Measurements from ENCODE around the gene CLDN15. TPM values are rescaled to one million over a fixed set of nuclear protein-coding genes. Genes with fewer than 3 reads are reported as not detected.
"Not testable (repeated sequence)": the region's sequence is repeated elsewhere in the genome, so short reads cannot be mapped to it uniquely, and the experiment has no call there.

The CLDN15 gene
- total and polyA plus RNA-seq, 5 experiments from 2014 or later, result 0.21 to 52.7 (median 3.2) TPM

DNA sequence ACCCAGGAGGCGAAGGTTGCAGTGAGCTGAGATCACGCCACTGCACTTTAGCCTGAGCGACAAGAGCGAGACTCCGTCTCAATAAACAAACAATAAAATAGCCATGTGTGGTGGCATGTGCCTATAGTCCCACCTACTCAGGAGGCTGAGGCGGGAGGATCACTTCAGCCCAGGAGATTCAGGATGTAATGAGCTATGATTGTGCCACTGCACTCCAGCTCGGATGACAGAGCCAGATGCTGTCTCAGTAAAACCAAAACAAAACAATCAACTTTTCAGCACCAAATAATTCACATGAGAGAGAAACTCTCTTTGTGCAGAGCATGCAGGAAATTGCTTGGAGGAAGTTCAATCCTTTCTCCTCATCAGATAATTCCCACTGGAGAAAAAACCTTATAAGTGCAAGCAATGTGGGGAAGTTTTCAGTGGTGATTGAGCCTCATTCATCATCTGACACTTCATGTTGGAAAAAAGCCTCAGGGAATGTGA, 20.7 kb upstream of the CLDN15 start:
- no peak overlapping the region for H3K4me3 Mint-ChIP-seq
- DNase-seq (no peak), ATAC-seq (no peak)
- no peaks in the 10 kb centered on the region for H3K36me3 Mint-ChIP-seq
- no peaks in the 10 kb centered on the region for H3K9me3 Mint-ChIP-seq
- no peak overlapping the region for H3K27ac Mint-ChIP-seq
- peaks cover 0 to 11% (median 0%) of the 10 kb centered on the region in 5 donors for H3K27me3 Mint-ChIP-seq
- POLR2A ChIA-PET, result no interaction called here
- H3K4me1 Mint-ChIP-seq, result no peaks in the 10 kb centered on the region

DNA sequence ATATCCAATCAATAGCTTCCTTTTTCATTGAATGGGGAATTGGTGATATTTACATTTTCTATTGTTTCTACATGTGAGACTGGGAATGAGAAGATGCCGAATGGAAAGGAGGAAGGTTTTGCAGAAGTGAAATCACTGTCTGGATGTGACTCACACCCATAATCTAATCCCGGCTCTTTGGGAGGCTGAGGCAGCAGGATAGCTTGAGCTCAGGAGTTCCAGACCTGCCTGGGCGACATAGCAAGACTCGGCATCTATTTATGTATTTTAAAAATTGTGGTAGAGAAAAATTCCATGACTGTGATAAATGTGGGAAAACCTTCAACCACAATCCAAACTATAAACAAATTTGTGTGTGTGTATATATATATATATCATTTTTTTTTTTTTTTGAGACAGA, 18.2 kb upstream of the CLDN15 start:
- no peak overlapping the region for H3K4me3 Mint-ChIP-seq
- DNase-seq (no peak), ATAC-seq (no peak)
- H3K9me3 Mint-ChIP-seq, result no peaks in the 10 kb centered on the region
- peaks cover 0 to 7% (median 0%) of the 10 kb centered on the region in 5 donors for H3K27me3 Mint-ChIP-seq
- H3K27ac Mint-ChIP-seq, result no peak overlapping the region
- peaks cover 0 to 5% (median 0%) of the 10 kb centered on the region in 3 donors for H3K36me3 Mint-ChIP-seq
- POLR2A ChIA-PET, result interaction anchor here (2.0 kb wide), 1 partner anchor 12 kb away, joined by 10 read pairs; the partner anchor contains the start of gene FIS1
- H3K4me1 Mint-ChIP-seq, result peaks cover 5 to 17% (median 15%) of the 10 kb centered on the region in 4 donors

DNA sequence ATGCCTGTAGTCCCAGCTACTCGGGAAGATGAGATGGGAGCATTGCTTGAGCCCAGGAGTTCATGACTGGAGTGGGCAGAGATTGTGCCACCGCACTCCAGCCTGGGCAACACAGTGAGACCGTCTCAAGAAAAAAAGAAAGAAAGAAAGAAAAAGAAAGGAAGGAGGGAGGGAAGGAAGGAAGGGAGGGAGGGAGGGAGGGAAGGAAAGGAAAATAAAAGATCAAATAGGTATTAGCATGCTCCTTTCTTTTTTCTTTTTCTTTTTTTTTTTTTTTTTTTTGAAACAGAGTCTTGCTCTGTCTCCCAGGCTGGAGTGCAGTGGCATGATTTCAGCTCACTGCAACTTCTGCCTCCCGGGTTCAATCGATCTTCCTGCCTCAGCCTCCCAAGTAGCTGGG, 15.6 kb upstream of the CLDN15 start:
- ATAC-seq, DNase-seq, H3K9me3 Mint-ChIP-seq, H3K27me3 Mint-ChIP-seq: not testable (repeated sequence)
- Mint-ChIP-seq H3K27ac (peak overlapping the region in 4 of 10 donors; percentile 98 to 99 (median 98)), H3K36me3 (peaks cover 0 to 17% (median 0%) of the 10 kb centered on the region in 3 donors), H3K4me1 (peaks cover 10 to 33% (median 28%) of the 10 kb centered on the region in 4 donors), H3K4me3 (peak overlapping the region in 8 of 10 donors; percentile 56 to 100 (median 99))
- POLR2A ChIA-PET, result interaction anchor here (1.1 to 4.1 kb wide), 3 partner anchors 10 to 43 kb away, joined by 7 to 24 read pairs (median 22); partner anchors contain the start of genes PLOD3 and ZNHIT1

DNA sequence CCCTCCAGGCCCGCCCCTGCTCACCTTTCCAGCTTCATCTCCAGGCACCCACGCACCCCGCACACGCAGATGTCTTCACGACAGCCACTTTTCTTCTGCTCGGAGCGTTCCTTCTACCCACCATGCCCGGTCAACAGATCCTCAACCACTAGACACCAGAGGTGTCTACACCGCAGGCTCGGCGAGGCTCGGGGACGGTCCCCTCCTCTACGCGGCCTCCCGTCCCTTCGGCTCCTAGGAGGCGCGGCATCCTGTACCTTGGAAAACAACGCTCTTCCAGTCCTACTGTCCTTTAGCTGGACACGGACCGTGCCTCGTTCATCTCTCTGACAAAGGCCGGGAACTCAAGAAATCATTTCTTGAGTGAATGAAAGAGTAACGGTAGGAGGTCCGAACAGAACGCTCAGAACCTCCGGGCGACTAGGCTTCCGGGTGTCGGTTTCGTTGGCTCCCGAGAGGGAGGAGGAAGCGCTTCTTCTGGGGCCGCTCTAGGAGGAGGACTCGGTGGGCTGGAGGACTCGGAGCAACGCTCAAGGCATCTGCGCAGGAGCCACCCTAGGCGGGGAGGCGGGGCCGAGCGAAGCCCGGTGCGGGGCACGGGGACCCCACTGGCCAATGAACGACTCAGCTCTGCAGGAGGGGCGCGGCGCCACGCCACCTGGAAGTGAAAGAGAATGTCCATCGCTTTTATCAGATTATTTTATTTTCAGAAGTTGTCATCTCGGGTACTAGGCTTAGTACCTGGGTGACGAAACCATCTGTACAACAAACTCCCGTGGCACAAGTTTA, 14.5 kb upstream of the CLDN15 start:
- ATAC-seq (peak; percentile 98), DNase-seq (peak; percentile 96 to 99 (median 98))
- Mint-ChIP-seq H3K4me1 (peaks cover 14 to 41% (median 33%) of the 10 kb centered on the region in 4 donors), H3K27me3 (peaks cover 0 to 4% (median 0%) of the 10 kb centered on the region in 5 donors), H3K36me3 (peaks cover 0 to 23% (median 0%) of the 10 kb centered on the region in 3 donors), H3K9me3 (no peaks in the 10 kb centered on the region), H3K27ac (peak overlapping the region; percentile 97 to 99 (median 98)), H3K4me3 (peak overlapping the region; percentile 97 to 100 (median 99))
- POLR2A ChIA-PET, result interaction anchor here (0.6 to 4.1 kb wide), 13 partner anchors 9 to 1693 kb away, joined by 3 to 24 read pairs (median 4); partner anchors contain the start of genes LAMTOR4, PLOD3 and ZNHIT1

- peak overlapping the region in 6 of 10 donors; percentile 6 to 57 (median 35) for H3K27ac Mint-ChIP-seq
- peaks cover 16 to 54% (median 41%) of the 10 kb centered on the region in 4 donors for H3K4me1 Mint-ChIP-seq
- H3K27me3 Mint-ChIP-seq, result no peaks in the 10 kb centered on the region
- peak overlapping the region; percentile 56 to 100 (median 99) for H3K4me3 Mint-ChIP-seq
- POLR2A ChIA-PET, result no interaction called here
- peaks cover 0 to 23% (median 0%) of the 10 kb centered on the region in 3 donors for H3K36me3 Mint-ChIP-seq
- ATAC-seq (no peak), DNase-seq (no peak)
- no peaks in the 10 kb centered on the region for H3K9me3 Mint-ChIP-seq
These were observed 12.7 kb upstream of the CLDN15 start for GRCh38 chr7:101250324-101250723.

DNA sequence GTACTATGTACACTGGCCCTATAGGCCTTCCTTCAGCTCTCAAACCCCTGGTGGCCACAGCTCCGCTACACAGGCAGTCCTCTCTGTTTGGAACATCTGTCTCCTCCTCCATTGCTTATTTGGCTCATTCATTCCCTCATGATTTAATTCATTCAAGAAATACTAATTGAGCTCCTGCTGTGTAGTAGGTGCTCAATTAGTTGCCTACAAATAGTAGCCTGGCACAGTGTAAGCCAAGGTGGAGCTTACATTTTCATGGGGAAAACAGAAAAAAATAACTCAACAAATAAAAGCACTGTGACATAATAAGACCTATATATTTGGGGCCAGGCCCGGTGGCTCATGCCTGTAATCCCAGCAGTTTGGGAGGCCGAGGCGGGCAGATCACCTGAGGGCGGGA, 10.7 kb upstream of the CLDN15 start:
- H3K4me3 Mint-ChIP-seq, result peak overlapping the region in 2 of 10 donors; percentile 6 to 55
- peak overlapping the region in 1 of 10 donors; percentile 22 for H3K27ac Mint-ChIP-seq
- peaks cover 18 to 67% (median 60%) of the 10 kb centered on the region in 4 donors for H3K4me1 Mint-ChIP-seq
- no peak for DNase-seq
- ATAC-seq, result no peak
- H3K27me3 Mint-ChIP-seq, result no peaks in the 10 kb centered on the region
- POLR2A ChIA-PET, result interaction anchor here (0.7 to 1.3 kb wide), 2 partner anchors 30 to 1146 kb away, joined by 3 read pairs; partner anchors contain the start of gene ZNHIT1
- H3K36me3 Mint-ChIP-seq, result peaks cover 0 to 23% (median 0%) of the 10 kb centered on the region in 3 donors
- H3K9me3 Mint-ChIP-seq, result no peaks in the 10 kb centered on the region

DNA sequence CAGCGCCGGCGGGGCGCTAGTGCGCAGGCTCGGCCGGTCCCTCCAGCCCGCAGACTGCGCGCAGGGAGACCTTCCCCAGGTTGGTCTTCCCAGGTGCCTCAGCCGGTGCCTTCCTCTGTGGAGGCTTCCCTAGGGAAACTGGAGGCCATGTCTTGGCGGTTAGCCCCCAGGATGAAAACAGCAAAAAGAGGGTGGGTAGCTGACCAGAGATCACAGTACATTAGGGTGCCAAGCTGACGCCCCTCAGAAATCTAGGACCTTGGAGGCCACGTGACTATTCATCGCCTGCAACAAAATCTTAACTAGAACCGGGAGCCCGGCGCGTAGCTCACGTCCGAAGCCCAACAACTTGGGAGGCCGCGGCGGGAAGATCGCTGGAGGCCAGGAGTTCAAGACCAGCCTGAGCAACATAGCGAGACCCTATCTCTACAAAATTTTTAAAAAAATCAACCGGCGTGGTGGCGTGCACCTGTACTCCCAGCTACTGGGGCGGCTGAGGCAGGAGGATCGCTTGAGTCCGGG, 7.6 kb upstream of the CLDN15 start:
- Mint-ChIP-seq H3K4me3 (peak overlapping the region; percentile 92 to 100 (median 97)), H3K4me1 (peaks cover 14 to 60% (median 50%) of the 10 kb centered on the region in 4 donors), H3K27ac (peak overlapping the region; percentile 89 to 99 (median 97)), H3K9me3 (no peaks in the 10 kb centered on the region), H3K27me3 (no peaks in the 10 kb centered on the region), H3K36me3 (peaks cover 0 to 26% (median 2%) of the 10 kb centered on the region in 3 donors)
- DNase-seq (no peak), ATAC-seq (no peak)
- POLR2A ChIA-PET, result interaction anchor here (0.5 to 4.2 kb wide), 9 partner anchors 10 to 886 kb away, joined by 3 to 59 read pairs (median 5); partner anchors contain the start of genes PLOD3, UFSP1 and ZNHIT1

- peak within 1 kb of the TSS; percentile 89 to 99 (median 97) for H3K27ac Mint-ChIP-seq
- ATAC-seq (peak; percentile 95), DNase-seq (peak; percentile 84 to 98 (median 91))
- H3K4me3 Mint-ChIP-seq, result peak within 1 kb of the TSS; percentile 92 to 100 (median 97)
- H3K36me3 Mint-ChIP-seq, result peaks cover 0 to 27% (median 4%) of the 10 kb centered on the region in 3 donors
- no peaks in the 10 kb centered on the region for H3K27me3 Mint-ChIP-seq
- POLR2A ChIA-PET, result interaction anchor here (0.6 to 4.2 kb wide), 16 partner anchors 8 to 1151 kb away, joined by 3 to 59 read pairs (median 5); partner anchors contain the start of genes PLOD3, SRRT, UFSP1 and ZNHIT1
- H3K4me1 Mint-ChIP-seq, result peaks cover 11 to 58% (median 46%) of the 10 kb centered on the region in 4 donors
- H3K9me3 Mint-ChIP-seq, result no peaks in the 10 kb centered on the region
These were observed 7.0 kb upstream of the CLDN15 start, which contains the start of gene FIS1 for GRCh38 chr7:101244375-101245146. Gene FIS1, minus strand, starts transcription at chr7:101245081. Its CDS starts 77 bp downstream, at chr7:101245004.

- POLR2A ChIA-PET, result interaction anchor here (0.5 to 4.2 kb wide), 15 partner anchors 9 to 1152 kb away, joined by 3 to 59 read pairs (median 5); partner anchors contain the start of genes PLOD3, SRRT, UFSP1 and ZNHIT1
- Mint-ChIP-seq H3K9me3 (no peaks in the 10 kb centered on the region), H3K4me1 (peaks cover 11 to 55% (median 45%) of the 10 kb centered on the region in 4 donors), H3K27me3 (no peaks in the 10 kb centered on the region), H3K4me3 (peak overlapping the region; percentile 92 to 100 (median 97)), H3K27ac (peak overlapping the region; percentile 89 to 99 (median 97)), H3K36me3 (peaks cover 0 to 28% (median 4%) of the 10 kb centered on the region in 3 donors)
- DNase-seq, result peak in 1 of 10 donors; percentile 17
- no peak for ATAC-seq
These were observed 6.2 kb upstream of the CLDN15 start for GRCh38 chr7:101243646-101244374.

- no peak for ATAC-seq
- Mint-ChIP-seq H3K27ac (no peak overlapping the region), H3K4me3 (no peak overlapping the region), H3K27me3 (no peaks in the 10 kb centered on the region), H3K36me3 (peaks cover 0 to 23% (median 4%) of the 10 kb centered on the region in 3 donors), H3K9me3 (no peaks in the 10 kb centered on the region), H3K4me1 (peaks cover 5 to 46% (median 36%) of the 10 kb centered on the region in 4 donors)
- POLR2A ChIA-PET, result interaction anchor here (0.6 to 3.4 kb wide), 7 partner anchors 10 to 764 kb away, joined by 3 to 24 read pairs (median 3); no protein-coding TSS in a partner anchor
- DNase-seq, result no peak
These were observed 4.1 kb upstream of the CLDN15 start for GRCh38 chr7:101241443-101242349.

Measured in naive thymus-derived CD8-positive, alpha-beta T cell (primary cell).